Measurements from ENCODE around the gene PI16. TPM values are rescaled to one million over a fixed set of nuclear protein-coding genes. Genes with fewer than 3 reads are reported as not detected.

PI16 gene
- total and polyA plus RNA-seq, 2 of the 13 experiments (the other 11 are each of a cell fraction or from before 2014, with no cell fraction given): not detected

- POLR2A ChIA-PET: no interaction called here
- H3K36me3 ChIP-seq (replicated peaks in 1 of 2; ENCODE audit: control insufficient read depth in 1 of 2, insufficient read depth in 2 of 2, low read length in 2 of 2): peaks cover 2 to 10% of the 10 kb centered on the region in 2 experiments; a peak in 3 of 5 replicates
- BruUV-seq (replicated peaks): no TSS peak
- no peaks in the 10 kb centered on the region for H3K9me3 ChIP-seq (ENCODE audit: low read length)
- H3K4me2 ChIP-seq (ENCODE audit: low read depth, low read length): no peak overlapping the region
- no peaks in the 10 kb centered on the region for H4K20me1 ChIP-seq (ENCODE audit: insufficient read depth, low read length)
- 87% methylated on average over 13 of the region's 13 CpGs for WGBS (ENCODE audit: low lambda C conversion rate)
- H3K4me1 ChIP-seq (ENCODE audit: insufficient read depth, low read length): peaks cover 11% of the 10 kb centered on the region; the same call in 1 of the 2 replicates
- H3K9ac ChIP-seq (ENCODE audit: insufficient read depth, low read depth, low read length): no peak overlapping the region
- DNase-seq (ENCODE audit: low spot score) (no peak), ATAC-seq (no peak; the same call in 1 of the 3 replicates), FAIRE-seq (no peak)
- CTCF ChIA-PET (ENCODE audit: low intra/inter-chr PET ratio, low total read pairs): no interaction called here
- H3K27ac ChIP-seq (ENCODE audit: extremely low read length, insufficient read depth, low read length): no peak overlapping the region
- TF ChIP-seq MEF2D (CRISPR knock-in tag; IDR thresholded peaks at IDR 0.05): no peak
- TF ChIP-seq IKZF1 (IDR thresholded peaks at IDR 0.05): no peak
- TF ChIP-seq, protein P1, sequence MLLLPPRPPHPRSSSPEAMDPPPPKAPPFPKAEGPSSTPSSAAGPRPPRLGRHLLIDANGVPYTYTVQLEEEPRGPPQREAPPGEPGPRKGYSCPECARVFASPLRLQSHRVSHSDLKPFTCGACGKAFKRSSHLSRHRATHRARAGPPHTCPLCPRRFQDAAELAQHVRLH (CRISPR knock-in tag; IDR thresholded peaks at IDR 0.05; ENCODE audit: borderline replicate concordance, low read depth): no peak
- no peak for TF ChIP-seq BORCS8-MEF2B (CRISPR knock-in tag; IDR thresholded peaks at IDR 0.05)
- no peak for TF ChIP-seq ZNF879 (CRISPR knock-in tag; IDR thresholded peaks at IDR 0.05)
- no peak for TF ChIP-seq REXO4 (CRISPR knock-in tag; IDR thresholded peaks at IDR 0.05; ENCODE audit: borderline replicate concordance)
- no peak for TF ChIP-seq GATAD2A (CRISPR knock-in tag; IDR thresholded peaks at IDR 0.05)
- TF ChIP-seq, protein P2, sequence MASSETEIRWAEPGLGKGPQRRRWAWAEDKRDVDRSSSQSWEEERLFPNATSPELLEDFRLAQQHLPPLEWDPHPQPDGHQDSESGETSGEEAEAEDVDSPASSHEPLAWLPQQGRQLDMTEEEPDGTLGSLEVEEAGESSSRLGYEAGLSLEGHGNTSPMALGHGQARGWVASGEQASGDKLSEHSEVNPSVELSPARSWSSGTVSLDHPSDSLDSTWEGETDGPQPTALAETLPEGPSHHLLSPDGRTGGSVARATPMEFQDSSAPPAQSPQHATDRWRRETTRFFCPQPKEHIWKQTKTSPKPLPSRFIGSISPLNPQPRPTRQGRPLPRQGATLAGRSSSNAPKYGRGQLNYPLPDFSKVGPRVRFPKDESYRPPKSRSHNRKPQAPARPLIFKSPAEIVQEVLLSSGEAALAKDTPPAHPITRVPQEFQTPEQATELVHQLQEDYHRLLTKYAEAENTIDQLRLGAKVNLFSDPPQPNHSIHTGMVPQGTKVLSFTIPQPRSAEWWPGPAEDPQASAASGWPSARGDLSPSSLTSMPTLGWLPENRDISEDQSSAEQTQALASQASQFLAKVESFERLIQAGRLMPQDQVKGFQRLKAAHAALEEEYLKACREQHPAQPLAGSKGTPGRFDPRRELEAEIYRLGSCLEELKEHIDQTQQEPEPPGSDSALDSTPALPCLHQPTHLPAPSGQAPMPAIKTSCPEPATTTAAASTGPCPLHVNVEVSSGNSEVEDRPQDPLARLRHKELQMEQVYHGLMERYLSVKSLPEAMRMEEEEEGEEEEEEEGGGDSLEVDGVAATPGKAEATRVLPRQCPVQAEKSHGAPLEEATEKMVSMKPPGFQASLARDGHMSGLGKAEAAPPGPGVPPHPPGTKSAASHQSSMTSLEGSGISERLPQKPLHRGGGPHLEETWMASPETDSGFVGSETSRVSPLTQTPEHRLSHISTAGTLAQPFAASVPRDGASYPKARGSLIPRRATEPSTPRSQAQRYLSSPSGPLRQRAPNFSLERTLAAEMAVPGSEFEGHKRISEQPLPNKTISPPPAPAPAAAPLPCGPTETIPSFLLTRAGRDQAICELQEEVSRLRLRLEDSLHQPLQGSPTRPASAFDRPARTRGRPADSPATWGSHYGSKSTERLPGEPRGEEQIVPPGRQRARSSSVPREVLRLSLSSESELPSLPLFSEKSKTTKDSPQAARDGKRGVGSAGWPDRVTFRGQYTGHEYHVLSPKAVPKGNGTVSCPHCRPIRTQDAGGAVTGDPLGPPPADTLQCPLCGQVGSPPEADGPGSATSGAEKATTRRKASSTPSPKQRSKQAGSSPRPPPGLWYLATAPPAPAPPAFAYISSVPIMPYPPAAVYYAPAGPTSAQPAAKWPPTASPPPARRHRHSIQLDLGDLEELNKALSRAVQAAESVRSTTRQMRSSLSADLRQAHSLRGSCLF (CRISPR knock-in tag; IDR thresholded peaks at IDR 0.05; ENCODE audit: borderline replicate concordance): no peak
- no peak for TF ChIP-seq MEIS2 (CRISPR knock-in tag; IDR thresholded peaks at IDR 0.05)
- TF ChIP-seq ZNF724P (CRISPR knock-in tag; IDR thresholded peaks at IDR 0.05; ENCODE audit: borderline replicate concordance): no peak
- intact Hi-C loops (cut with micrococcal nuclease; ENCODE audit: unreplicated experiment): loop anchor here (5.0 kb wide), 1 partner anchor 564 kb away; no protein-coding TSS in a partner anchor
- H3K27me3 ChIP-seq (ENCODE audit: control insufficient read depth in 1 of 2, insufficient read depth in 2 of 2, low read length in 2 of 2): no peaks in the 10 kb centered on the region
- no peak overlapping the region for H3K4me3 ChIP-seq (replicated peaks in 1 of 3; ENCODE audit: insufficient read depth in 1 of 3, low read depth in 2 of 3, low read length in 3 of 3)
- in situ Hi-C loops (cut with HindIII; ENCODE audit: extremely low pct_ligation_motif_present, low pct_unique_long_range_greater_than_20kb): no loop called here
- H2AFZ ChIP-seq (ENCODE audit: low read length): no peak overlapping the region
- no peaks in the 10 kb centered on the region for H3K79me2 ChIP-seq (ENCODE audit: insufficient read depth, low read length)
These were observed 26.6 kb upstream of the PI16 start for GRCh38 chr6:36927691-36928546.

All from HepG2 (cell line).